Measurements from ENCODE around the gene MYO5B.

MYO5B gene

GRCh38 chr18:49980896-49981295 is 214.1 kb downstream of the MYO5B start:
- Histone ChIP-seq H3K27me3 (ENCODE audit: insufficient read depth, low read length, poor library complexity) (peaks cover 14% of the 10 kb centered on the region), H3K36me3 (ENCODE audit: insufficient read depth, low read length) (no peaks in the 10 kb centered on the region), H3K27ac (ENCODE audit: low read length) (no peak overlapping the region), H3K4me2 (ENCODE audit: insufficient read depth, low read length) (no peak overlapping the region), H3K9me3 (ENCODE audit: insufficient read depth, low read length, severe bottlenecking) (no peaks in the 10 kb centered on the region), H3K4me1 (ENCODE audit: insufficient read depth, low read length) (no peaks in the 10 kb centered on the region), H3K79me2 (ENCODE audit: insufficient read depth, low read length) (no peaks in the 10 kb centered on the region), H4K20me1 (ENCODE audit: insufficient read depth, low read length) (0 out of 2 replicates have a peak, but pooled peaks cover 2% of the 10 kb centered on the region), H3K4me3 (ENCODE audit: low read depth in 1 of 2, low read length in 2 of 2) (no peak overlapping the region), H3K9ac (ENCODE audit: low read depth, low read length) (no peak overlapping the region), H2AFZ (ENCODE audit: low read depth, low read length) (no peak overlapping the region)
- no peak for ATAC-seq (ENCODE audit: insufficient read depth, low read depth)
- TF ChIP-seq EZH2 (IDR thresholded peaks at IDR 0.05; ENCODE audit: borderline replicate concordance, low read depth, low read length, severe bottlenecking) (no peak), CTCF (IDR thresholded peaks at IDR 0.05; ENCODE audit: borderline replicate concordance, extremely low read depth, low read length, poor library complexity, severe bottlenecking) (no peak)
- DNase-seq: no peak

GRCh38 chr18:49976795-49977560 is 218.0 kb downstream of the MYO5B start:
- DNase-seq: no peak
- Histone ChIP-seq H3K4me1 (ENCODE audit: insufficient read depth, low read length) (no peaks in the 10 kb centered on the region), H4K20me1 (ENCODE audit: insufficient read depth, low read length) (0 out of 2 replicates have a peak, but pooled peaks cover 7% of the 10 kb centered on the region), H3K9me3 (ENCODE audit: insufficient read depth, low read length, severe bottlenecking) (no peaks in the 10 kb centered on the region), H3K27ac (ENCODE audit: low read length) (no peak overlapping the region), H2AFZ (ENCODE audit: low read depth, low read length) (no peak overlapping the region), H3K9ac (ENCODE audit: low read depth, low read length) (no peak overlapping the region), H3K79me2 (ENCODE audit: insufficient read depth, low read length) (no peaks in the 10 kb centered on the region), H3K4me2 (ENCODE audit: insufficient read depth, low read length) (no peak overlapping the region), H3K36me3 (ENCODE audit: insufficient read depth, low read length) (no peaks in the 10 kb centered on the region), H3K27me3 (ENCODE audit: insufficient read depth, low read length, poor library complexity) (peaks cover 16% of the 10 kb centered on the region), H3K4me3 (ENCODE audit: low read depth in 1 of 2, low read length in 2 of 2) (no peak overlapping the region)
- no peak for TF ChIP-seq CTCF (IDR thresholded peaks at IDR 0.05; ENCODE audit: borderline replicate concordance, extremely low read depth, low read length, poor library complexity, severe bottlenecking)
- TF ChIP-seq EZH2 (IDR thresholded peaks at IDR 0.05; ENCODE audit: borderline replicate concordance, low read depth, low read length, severe bottlenecking): no peak
- no peak for ATAC-seq (ENCODE audit: insufficient read depth, low read depth)

- Histone ChIP-seq H2AFZ (ENCODE audit: low read depth, low read length) (no peak overlapping the region), H4K20me1 (ENCODE audit: insufficient read depth, low read length) (0 out of 2 replicates have a peak, but pooled peaks cover 7% of the 10 kb centered on the region), H3K4me3 (ENCODE audit: low read depth in 1 of 2, low read length in 2 of 2) (no peak overlapping the region), H3K27me3 (ENCODE audit: insufficient read depth, low read length, poor library complexity) (peaks cover 23% of the 10 kb centered on the region), H3K9ac (ENCODE audit: low read depth, low read length) (no peak overlapping the region), H3K4me1 (ENCODE audit: insufficient read depth, low read length) (no peaks in the 10 kb centered on the region), H3K36me3 (ENCODE audit: insufficient read depth, low read length) (no peaks in the 10 kb centered on the region), H3K27ac (ENCODE audit: low read length) (no peak overlapping the region), H3K79me2 (ENCODE audit: insufficient read depth, low read length) (no peaks in the 10 kb centered on the region), H3K4me2 (ENCODE audit: insufficient read depth, low read length) (no peak overlapping the region), H3K9me3 (ENCODE audit: insufficient read depth, low read length, severe bottlenecking) (no peaks in the 10 kb centered on the region)
- ATAC-seq (ENCODE audit: insufficient read depth, low read depth) (no peak), DNase-seq (no peak)
- TF ChIP-seq EZH2 (IDR thresholded peaks at IDR 0.05; ENCODE audit: borderline replicate concordance, low read depth, low read length, severe bottlenecking): no peak
- no peak for TF ChIP-seq CTCF (IDR thresholded peaks at IDR 0.05; ENCODE audit: borderline replicate concordance, extremely low read depth, low read length, poor library complexity, severe bottlenecking)
Measured at GRCh38 chr18:49976001-49976400, 218.9 kb downstream of the MYO5B start.

All from DND-41 (cell line).